Left colon (tissue), 2 donors: ENCODE measurements around the gene TYMP. TPM values are rescaled to one million over a fixed set of nuclear protein-coding genes. Genes with fewer than 3 reads are reported as not detected.
A peak's percentile ranks its signal among the peaks of the same experiment; 100 is the strongest.
"Not testable (repeated sequence)": the region's sequence is repeated elsewhere in the genome, so short reads cannot be mapped to it uniquely, and the experiment has no call there.

Source experiments
- ATAC-seq: fragments of 200-7000 bp; cut with Tn5 transposase; one replicate; pipeline ENCODE4 v1.9.1; 2020; ENCODE audit warnings: mild to moderate bottlenecking, moderate library complexity
- DNase-seq, 2 donors: peaks; one replicate each; pipeline ENCODE4 v3.0.0-alpha.2; 2020
- intact Hi-C, 2 donors: fragments of 100-400 bp; cut with DNase I in 1 of 2; cut with micrococcal nuclease in 1 of 2; formaldehyde crosslinking; loops; one replicate each; pipeline versions ENCODE4 v1.11.2 to v1.14.0; 2022; cut with DNase I, micrococcal nuclease
- total RNA-seq, 2 donors: library from RNA; stranded (reverse); fragmentation: NEBNext Ultra II Directional; extraction: Animal tissue kit (Norgen Biotek cat#: 25700); gene quantifications; one replicate each; pipeline ENCODE4 v1.2.1, GENCODE V29; 2021
- donor health status: DM: no; HTN: no; CAD: no.
- donor health status: DM: yes; HTN: yes; CAD: no.

Gene TYMP
- total RNA-seq, 2 donors from 2014 or later = 32.0 to 33.0 TPM

DNA sequence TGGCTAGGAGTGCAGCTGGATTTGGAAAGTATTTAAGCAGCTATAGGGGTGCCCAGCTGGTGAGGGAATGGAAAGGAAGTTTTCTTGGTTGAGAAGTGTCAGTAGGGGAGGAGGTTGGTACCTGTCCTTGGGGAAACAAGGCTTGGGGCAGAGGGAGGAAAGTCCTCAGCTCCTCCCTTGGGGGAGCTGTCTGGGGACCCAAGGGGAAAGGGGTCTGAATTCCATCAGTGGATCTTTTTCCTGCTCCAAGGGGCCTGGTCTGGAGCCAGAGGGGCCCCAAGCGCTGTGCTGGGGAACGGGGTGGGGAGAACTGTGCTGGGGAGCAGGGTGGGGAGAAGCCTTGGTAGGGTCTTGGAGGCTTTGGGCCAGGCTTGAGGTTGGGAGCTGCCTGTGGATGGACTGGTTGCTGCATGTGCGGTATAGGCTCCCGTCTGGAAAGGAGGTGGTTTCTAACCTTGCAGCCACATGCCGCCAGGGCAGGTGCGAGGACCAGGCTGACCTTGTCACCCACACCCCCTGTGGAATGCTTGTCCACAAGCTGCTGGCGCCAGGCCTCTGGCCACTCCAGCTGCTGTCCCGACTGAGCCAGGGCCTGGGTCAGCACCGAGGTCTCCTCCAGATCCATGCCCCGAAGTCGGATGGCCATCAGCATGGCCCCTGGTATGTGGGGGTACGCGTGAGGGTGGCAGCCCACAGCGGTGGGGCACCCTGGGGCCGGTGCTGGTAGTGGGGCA, 963 bp downstream of the TYMP start:
- intact Hi-C loops = no loop called here

DNA sequence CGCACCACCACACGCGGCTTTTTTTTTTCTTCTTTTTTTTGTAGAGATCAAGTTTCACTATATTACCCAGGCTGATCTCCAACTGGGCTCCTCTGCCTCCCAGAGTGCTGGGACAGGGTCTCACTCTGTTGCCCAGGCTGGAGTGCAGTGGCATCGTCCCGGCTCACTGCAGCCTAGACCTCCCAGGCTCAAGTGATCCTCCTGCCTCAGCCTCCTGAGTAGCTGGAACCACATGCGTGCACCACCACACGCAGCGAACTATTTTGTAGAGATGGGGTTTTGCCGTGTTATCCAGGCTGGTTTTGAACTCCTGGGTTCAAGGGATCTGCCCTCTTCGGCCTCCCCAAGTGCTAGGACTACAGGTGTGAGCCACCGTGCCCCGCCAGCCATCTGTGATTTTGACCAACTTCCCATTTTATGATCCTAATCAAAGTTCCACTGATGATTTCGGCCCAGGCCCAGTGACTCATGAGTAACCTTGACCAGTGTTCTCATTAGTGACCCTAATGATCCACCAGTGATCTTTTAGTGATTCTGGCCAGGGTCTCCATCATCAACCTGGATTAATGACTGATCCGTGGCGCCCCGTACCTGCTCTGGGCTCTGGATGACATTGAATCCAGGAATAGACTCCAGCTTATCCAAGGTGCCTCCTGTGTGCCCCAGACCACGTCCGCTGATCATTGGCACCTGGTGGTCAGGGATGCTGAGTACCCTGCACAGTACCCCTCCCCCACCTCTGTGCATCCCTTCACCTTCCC, 1.7 kb downstream of the TYMP start:
- no peak for ATAC-seq
- intact Hi-C loops = no loop called here
- no peak for DNase-seq

More for the DNA sequence above, 963 bp downstream of the TYMP start:
- ATAC-seq = no peak
- DNase-seq = no peak

DNA sequence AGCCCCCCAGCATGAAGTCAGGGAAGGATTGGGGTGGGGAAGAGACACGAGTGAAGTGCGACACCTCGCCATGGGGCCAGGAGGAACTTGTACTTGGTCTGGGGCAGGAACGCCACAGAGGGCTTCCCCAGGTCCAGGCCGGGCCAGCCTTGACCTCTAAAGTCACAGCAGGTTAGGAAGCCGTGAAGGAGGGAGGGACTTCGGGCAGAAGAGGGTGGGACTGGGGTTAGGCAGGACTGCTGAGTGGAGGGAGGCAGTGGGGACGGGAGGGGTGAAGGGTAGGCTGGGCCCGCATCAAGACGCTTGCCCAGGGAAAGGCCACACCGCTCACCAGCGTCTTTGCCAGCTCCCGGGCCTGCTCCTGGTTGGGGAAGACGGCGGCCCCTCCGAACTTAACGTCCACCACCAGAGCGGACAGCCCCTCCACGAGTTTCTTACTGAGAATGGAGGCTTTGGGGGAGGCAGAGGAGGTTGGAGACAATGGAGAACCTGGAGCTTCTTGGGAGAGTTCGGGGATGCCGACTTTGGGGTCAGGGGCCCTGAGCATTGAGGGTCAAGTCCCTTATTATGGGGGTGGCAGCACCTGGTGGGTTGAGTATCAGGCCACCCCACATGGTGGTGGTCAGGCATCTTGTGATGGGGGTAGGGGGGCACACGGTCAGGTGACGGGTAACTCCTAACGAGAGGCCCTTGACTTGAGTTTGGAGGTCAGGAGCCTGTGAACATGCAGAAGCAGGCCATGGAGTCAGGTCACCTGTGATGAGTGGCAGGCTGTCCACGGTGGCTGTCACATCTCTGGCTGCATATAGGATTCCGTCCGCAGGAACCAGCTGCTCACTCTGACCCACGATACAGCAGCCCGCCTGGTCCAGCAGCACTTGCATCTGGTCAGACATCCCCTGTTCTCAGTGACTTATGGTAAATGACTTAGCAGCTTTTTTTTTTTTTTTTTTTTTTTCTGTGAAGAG, 2.7 kb downstream of the TYMP start:
- intact Hi-C loops = no loop called here

DNA sequence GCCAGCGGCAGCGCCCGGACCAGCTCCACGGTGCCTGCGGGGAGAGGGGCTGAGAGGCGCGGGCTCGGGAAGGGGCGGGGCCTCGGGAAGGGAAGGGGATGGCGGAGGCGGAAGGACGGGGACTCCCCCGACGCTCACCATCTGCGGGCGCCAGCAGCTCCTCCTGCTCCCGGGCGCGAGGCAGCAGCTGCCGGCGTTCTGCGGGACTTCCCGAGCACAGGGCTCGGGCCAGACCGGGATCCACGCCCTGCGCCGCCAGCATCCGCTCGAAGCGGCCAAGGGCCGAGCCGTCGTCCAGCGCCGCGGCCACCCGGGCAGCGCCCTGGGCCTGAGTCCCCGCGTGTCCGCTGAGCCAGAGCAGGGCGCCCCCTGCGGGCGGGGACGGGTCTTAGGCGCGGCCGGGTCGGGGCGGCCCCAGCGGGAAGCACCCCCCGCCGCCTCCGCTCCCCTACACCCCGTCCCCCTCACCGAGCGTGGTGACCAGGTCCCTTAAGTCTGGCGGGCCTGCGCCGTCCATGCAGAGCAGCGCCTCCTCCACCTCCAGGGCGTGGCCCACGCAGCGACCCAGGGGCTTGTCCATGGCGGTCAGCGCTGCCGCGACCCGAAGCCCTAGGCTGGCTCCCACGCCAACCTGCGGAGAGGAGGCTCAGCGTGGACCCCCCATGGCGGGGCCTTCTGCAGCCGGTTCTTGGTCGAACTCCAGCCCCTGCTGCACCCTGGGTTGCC, 3.5 kb downstream of the TYMP start:
- DNase-seq (peak; percentile 87 to 89), ATAC-seq (peak; percentile 26)
- intact Hi-C loops = no loop called here

More for the DNA sequence above, 2.7 kb downstream of the TYMP start:
- peak; percentile 61 to 79 for DNase-seq
- ATAC-seq = no peak

DNA sequence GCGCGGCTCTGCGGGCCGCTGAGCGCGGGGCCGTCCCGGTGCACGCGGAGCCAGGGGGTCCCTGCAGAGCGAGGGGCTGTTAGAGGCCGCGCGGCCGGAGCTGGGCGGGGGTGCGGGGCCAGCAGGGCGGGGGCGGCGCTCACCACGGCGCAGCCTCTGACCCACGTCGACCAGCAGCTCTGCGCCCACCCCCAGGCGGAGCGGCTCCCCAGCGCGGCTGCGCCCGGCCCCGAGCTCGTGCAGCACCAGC, 4.0 kb downstream of the TYMP start:
- ATAC-seq (no peak), DNase-seq (no peak)
- intact Hi-C loops = no loop called here

DNA sequence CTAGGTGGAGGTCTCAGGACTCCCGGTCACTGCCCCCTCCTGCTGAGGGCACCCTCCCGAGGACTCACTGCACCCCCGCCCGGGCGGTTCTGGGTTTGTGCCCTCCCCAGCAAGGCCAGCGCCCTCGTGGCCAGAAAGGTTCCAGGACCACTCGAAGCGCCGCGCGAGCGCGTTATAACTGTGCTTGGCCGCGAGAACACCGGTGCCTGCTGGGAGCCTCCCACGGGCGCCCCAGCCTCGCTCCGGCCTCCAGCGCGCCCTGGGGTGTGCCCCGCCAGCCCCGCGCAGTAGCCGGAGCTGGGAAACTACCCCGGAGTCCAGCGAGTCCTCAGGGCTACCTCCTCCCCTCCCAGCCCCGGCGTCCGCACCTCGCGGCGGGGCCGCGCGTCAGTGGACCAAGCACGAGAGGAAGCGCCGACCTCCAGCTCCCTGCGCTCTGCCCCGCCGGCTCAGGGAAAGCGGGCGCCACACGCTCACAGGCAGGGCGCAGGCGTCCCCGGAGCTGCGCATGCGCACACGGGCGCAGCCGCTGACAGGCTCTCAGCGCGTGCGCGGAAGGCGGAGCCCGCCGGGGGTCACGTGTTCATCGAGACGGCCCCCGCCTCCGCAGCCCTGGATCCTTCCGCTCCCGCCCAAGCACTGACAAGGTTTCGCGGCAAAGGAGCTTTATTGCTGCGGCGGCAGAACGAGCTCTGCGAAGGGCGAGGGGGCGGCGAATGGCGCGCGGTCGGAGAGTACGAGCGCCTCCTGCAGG, 4.5 kb downstream of the TYMP start, which contains the start of gene SCO2:
TSS of gene SCO2 (minus strand) at position 495 of the 754 bp plus-strand sequence. CDS start 1,187 bp downstream, outside the sequence.
- DNase-seq (peak; percentile 96 to 98), ATAC-seq (peak; percentile 54)
- intact Hi-C loops = no loop called here

DNA sequence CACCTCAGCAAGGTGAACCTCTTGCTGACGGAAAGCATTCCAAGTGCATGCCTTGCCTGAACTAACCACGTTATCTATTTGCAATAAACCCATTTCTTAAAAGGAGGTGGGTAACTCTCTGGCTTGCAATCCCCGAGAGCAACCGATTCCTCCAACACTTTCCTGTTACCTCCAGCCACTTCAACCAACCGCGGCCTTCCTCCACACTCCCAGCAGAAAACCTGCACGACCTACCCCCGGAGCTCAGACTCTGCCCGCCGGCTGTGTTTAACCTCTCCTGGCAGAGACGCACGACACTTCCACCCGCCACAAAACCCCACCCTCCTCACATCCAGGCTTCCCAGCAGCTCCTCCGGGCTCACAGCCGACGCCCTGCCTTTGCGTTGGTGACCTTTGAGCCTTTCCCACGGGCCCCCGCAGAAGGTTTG, 5.1 kb downstream of the TYMP start:
- peak; percentile 81 to 82 for DNase-seq
- intact Hi-C loops = no loop called here
- peak; percentile 57 for ATAC-seq

DNA sequence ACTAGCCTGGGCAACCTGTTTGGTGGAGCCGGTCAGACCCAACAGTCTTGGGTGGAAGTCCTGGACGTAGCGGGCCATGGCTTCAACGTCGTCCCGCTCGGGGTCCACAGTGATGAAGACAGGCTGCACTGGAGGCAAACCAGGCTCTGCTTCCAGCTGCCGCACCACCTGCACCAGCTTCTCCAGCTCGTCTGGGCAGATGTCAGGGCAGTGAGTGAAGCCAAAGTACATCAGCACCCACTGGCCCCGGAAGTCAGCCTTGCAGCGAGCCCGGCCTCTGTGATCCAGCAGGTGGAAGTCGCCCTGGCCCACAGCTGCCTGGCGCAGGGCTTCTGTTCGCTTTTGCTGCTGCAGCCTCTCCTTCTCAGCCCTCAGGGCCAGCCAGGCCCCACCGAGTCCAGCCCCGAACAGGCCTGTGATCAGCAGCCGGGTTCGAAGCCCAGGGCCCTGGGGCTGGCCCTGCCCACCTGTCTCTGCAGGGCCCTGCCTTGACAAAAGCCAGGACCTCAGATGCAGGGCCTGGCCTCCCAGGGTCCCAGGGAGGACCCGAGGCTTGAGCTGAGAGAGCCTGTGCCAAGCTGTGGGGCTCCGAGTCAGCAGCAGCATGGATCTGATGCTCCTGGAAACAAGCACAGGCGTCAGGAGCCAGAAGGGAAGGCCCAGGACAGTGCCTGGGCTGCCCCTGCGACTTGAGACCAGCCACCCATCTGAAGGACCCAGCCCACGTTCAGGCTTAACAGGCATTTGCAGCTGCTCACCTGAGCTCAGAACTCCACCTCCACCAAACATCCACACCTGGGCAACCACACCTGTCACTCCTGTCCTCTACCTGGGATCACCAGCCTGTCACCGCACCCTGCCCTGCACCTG, 5.8 kb downstream of the TYMP start:
- intact Hi-C loops = no loop called here
- DNase-seq (peak; percentile 40 to 67), ATAC-seq (peak; percentile 12)

DNA sequence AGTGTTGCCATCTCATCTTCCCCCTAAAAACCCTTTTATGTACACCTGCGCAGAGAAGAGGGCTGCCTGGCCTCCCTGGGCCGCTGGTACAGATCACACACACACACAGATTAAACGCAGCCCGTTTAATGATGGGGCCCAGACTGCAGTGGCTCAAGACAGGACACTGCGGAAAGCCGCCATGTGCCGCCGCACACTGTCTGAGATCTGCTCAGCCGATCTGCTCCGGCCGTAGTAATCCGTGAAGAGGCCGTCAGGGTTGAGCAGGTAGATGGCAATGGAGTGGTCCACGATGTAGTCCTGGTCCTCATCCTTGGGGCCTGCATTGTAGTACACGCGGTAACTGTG, 6.4 kb downstream of the TYMP start:
- ATAC-seq (no peak), DNase-seq (no peak)
- intact Hi-C loops = no loop called here

DNA sequence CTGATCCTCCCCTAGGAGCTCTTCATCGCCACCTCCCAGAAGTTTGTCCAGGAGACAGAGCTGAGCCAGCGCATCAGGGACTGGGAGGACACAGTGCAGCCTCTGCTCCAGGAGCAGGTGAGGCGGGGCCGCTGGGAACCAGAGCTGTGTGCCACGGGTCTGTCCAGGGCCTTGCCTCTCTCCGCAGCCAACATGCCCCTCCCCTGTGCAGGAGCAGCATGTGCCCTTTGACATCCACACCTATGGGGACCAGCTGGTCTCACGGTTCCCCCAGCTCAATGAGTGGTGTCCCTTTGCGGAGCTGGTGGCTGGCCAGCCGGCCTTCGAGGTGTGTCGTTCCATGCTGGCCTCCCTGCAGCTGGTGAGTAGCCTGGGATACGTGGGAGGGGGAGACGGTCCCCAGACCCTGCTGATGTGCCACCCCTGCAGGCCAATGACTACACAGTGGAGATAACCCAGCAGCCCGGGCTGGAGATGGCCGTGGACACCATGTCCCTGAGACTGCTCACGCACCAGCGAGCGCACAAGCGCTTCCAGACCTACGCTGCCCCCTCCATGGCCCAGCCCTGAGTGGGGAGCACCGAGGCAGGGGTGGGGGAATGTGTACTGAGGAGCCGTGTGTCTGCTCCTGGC, 6.9 kb downstream of the TYMP start:
- DNase-seq (peak in 1 of 2 donors; percentile 14), ATAC-seq (no peak)
- intact Hi-C loops = no loop called here

DNA sequence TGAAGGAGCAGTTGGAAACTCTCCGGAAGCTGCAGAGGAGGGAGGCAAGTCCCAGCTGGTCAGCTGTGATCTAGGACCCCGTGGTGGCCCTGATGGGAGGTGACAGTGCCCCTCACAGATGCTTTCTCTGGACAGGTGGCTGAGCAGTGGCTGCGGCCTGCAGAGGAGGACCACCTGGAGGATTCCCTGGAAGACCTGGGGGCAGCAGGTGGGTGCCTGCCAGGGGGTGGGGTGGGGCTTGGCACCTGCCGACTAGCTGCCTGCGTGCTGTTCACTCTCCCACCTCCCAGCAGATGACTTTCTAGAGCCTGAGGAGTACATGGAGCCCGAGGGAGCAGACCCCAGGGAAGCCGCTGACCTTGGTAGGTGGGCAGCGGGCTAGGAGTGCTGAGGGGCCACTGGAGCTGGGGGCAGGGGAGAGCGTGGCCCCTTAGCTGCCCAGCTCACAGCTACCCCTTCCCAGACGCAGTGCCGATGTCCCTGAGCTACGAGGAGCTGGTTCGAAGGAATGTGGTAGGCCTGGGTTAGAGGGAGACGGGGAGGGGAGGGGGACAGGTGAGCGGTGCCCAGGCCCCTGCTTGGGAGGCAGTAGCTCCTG, 7.5 kb downstream of the TYMP start:
- DNase-seq (no peak), ATAC-seq (no peak)
- intact Hi-C loops = no loop called here

DNA sequence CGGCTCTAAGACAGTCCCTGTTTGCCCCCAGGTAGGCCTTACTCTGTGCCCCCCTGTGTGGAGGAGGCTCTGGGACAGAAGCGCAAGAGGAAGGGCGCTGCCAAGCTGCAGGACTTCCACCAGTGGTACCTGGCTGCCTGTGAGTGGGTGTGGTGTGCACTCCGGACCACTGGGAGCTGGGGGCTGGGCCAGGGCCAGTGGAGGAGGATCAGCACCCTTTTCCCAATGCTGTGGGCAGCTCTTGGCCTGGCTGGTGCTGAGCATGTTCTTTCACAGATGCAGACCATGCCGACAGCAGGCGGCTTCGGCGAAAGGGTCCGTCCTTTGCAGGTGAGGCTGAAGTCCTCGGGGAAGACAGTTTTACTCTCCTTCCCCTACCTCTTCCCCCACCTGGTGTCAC, 8.1 kb downstream of the TYMP start:
- intact Hi-C loops = no loop called here
- no peak for ATAC-seq
- no peak for DNase-seq

DNA sequence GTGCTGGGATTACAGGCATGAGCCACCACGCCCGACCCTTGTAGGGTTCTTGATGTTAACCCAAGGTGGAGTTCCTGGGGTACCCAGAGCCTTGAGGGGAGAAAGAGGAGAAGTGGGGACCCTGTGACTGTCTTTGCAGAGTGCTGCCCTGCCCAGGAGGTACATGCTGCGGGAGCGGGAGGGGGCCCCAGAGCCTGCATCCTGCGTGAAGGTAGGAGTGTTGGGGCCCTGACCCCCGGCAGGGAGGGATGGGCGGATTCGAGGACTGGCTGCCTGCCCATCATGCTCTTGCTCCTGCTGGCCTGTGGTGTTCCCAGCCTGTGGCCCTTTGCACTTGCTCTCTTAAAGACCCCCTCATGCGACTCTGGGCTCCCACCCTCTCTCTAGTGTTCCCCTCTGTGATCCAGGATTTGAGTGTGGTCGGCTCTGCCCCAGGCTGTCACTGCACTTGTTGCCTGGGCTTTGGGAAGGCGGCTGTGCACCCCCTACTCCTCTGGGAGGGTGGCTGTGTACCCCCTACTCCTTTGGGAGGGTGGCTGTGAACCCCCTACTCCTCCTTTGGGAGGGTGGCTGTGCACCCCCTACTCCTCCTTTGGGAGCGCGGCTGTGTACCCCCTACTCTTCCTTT, 8.9 kb downstream of the TYMP start:
- DNase-seq (no peak), ATAC-seq (no peak)
- intact Hi-C loops = no loop called here

DNA sequence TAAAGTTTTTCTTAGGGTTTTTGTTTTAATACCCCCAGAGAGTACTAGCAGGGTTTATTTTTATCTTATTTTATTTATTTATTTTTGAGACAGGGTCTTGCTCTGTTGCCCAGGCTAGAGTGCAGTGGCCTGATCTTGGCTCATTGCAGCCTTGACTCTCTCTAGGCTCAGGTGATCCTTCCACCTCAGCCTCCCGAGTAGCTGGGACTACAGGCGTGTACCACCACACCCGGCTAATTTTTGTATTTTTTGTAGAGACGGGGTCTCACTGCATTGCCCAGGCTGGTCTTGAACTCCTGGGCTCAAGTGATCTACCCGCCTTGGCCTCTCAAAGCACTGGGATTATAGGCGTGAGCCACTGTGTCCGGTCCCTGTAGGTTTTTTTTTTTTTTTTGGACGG, 9.6 kb downstream of the TYMP start:
- ATAC-seq, DNase-seq, intact Hi-C loops: not testable (repeated sequence)

DNA sequence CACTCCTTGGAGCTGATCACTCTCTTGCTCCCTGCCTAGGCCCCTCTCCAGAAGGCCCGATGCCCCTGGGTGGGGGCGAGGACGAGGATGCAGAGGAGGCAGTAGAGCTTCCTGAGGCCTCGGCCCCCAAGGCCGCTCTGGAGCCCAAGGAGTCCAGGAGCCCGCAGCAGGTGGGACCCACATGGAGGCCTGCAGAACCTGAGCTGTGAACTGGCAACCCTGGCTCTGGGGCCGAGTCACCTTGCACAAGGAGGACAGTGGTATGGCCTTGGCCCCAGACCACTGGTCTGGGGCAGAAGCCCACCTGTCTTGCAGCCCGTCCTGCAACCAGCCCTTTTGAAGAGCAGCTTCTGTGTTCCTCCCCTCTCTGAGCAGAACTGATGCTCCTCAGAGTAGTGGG, 10.7 kb downstream of the TYMP start:
- no peak for ATAC-seq
- DNase-seq = no peak
- intact Hi-C loops = no loop called here

DNA sequence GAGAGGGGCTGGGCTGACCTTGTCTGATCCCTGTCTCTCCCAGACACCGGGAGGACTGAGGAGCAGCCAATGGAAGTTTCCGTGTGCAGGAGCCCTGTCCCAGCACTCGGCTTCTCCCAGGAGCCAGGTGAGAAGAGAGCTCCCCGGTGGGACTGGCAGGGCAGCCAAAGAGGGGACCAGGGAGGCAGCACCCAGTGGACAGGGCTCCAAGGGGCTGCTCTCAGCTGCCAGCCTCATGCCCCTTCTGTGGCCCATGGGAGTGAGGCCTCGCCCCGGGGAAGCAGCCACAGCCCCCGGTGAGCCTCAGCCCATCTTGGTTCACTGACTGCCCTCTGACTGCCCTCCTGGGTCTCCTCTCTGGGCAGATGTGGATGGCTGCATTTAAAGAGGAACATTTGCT, 11.2 kb downstream of the TYMP start:
- DNase-seq (no peak), ATAC-seq (no peak)
- intact Hi-C loops = no loop called here
